GM12874 (cell line): ENCODE results near the gene APBA3.

Source experiments
- TF ChIP-seq, protein P1 (sequence below): IDR thresholded peaks from 2 replicates; pipeline ENCODE4 v1.5.1; 2011; ENCODE audit warnings: low read depth, mild to moderate bottlenecking, control low read depth, low read length, moderate library complexity; ENCODE audit not compliant: insufficient read depth

Gene APBA3

DNA sequence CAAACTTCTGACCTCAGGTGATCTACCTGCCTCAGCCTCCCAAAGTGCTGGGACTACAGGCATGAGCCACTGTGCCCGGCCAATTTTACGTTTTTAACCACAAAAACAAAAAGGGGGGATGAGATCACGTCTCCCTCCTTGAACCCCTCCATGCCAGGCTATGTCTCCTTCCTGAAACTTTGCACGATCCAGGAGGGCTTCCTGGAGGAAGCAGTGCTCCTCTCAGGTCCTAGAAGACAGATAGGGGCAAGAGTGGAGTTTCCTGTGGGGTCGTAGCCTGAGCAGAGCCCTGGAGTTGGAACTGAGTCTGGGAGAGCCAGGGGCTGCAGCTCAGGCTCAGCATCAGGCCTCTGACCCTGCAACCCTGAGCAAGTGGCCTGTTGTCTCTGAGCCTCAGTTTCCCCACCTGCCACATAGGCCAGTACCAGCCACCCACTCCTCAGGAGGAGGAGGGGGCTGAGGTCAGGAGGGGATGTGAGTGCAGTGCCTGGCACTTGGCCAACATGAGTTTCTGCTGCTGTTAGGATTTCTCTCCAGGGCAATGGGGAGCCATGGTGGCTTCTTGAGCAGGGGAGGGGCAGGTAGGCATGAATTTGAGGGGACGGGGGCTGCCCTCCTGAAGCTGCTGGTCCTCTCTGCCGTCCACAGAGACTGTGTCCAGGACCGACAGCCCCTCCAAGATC is 16.0 kb downstream of the APBA3 start:
- TF ChIP-seq, protein P1, sequence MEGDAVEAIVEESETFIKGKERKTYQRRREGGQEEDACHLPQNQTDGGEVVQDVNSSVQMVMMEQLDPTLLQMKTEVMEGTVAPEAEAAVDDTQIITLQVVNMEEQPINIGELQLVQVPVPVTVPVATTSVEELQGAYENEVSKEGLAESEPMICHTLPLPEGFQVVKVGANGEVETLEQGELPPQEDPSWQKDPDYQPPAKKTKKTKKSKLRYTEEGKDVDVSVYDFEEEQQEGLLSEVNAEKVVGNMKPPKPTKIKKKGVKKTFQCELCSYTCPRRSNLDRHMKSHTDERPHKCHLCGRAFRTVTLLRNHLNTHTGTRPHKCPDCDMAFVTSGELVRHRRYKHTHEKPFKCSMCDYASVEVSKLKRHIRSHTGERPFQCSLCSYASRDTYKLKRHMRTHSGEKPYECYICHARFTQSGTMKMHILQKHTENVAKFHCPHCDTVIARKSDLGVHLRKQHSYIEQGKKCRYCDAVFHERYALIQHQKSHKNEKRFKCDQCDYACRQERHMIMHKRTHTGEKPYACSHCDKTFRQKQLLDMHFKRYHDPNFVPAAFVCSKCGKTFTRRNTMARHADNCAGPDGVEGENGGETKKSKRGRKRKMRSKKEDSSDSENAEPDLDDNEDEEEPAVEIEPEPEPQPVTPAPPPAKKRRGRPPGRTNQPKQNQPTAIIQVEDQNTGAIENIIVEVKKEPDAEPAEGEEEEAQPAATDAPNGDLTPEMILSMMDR: no peak

DNA sequence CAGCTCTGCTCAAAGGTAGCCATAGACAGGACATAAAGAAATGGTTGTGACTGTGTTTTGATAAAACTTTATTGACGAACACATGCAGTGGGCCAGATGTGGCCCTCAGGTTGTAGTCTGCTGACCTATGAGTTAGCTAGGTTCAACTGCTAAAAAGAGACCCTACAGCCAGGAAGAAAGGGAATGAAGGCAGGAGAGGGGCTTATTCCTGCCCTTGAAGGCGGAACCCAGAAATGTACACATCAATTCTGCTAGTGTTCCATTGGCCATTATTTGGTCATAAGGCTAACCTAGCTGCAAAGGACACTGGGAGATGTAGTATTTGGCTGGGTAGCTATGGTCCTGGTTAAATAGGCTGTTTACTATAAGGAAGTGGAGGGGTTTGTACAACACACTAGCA is 18.0 kb downstream of the APBA3 start:
- TF ChIP-seq, protein P1: no peak

DNA sequence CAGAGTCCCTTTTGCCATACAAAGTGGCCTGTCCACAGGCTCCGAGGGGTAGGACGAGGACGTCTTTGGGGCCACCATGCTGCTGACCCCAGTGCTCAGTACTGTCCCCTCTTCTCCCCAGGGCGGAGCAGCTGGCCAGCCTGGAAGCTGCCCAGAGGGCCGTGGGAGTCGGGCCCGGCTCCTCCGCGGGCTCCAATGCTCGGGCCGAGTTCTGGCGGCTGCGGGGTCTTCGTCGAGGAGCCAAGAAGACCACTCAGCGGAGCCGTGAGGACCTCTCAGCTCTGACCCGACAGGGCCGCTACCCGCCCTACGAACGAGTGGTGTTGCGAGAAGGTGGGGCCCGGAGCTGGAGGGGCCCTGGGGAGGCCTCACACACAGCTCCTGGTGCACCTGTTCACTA is 21.1 kb downstream of the APBA3 start:
- TF ChIP-seq, protein P1: no peak

DNA sequence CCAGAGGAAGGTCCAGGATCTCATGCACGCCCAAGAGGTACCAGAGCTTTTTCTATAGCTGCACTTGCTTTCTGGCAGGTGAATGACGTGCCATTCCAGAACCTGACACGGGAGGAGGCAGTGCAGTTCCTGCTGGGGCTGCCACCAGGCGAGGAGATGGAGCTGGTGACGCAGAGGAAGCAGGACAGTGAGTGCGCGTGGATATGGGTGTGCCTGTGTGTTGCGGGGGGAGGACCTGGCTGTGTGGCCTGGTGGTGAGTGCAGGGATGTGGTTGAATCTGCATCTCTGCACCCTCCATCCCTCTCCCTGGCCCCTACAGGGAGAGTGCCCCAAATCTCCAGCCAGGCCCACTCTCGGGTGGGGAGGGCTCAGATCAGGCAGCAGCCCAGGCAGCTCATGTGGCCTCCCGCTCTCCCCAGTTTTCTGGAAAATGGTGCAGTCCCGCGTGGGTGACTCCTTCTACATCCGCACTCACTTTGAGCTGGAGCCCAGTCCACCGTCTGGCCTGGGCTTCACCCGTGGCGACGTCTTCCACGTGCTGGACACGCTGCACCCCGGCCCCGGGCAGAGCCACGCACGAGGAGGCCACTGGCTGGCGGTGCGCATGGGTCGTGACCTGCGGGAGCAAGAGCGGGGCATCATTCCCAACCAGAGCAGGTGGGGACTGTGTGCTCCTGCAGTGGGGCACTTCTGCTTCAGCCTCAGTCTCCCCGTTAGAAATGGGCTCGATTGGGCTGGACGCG is 22.8 kb downstream of the APBA3 start:
- TF ChIP-seq, protein P1: no peak

DNA sequence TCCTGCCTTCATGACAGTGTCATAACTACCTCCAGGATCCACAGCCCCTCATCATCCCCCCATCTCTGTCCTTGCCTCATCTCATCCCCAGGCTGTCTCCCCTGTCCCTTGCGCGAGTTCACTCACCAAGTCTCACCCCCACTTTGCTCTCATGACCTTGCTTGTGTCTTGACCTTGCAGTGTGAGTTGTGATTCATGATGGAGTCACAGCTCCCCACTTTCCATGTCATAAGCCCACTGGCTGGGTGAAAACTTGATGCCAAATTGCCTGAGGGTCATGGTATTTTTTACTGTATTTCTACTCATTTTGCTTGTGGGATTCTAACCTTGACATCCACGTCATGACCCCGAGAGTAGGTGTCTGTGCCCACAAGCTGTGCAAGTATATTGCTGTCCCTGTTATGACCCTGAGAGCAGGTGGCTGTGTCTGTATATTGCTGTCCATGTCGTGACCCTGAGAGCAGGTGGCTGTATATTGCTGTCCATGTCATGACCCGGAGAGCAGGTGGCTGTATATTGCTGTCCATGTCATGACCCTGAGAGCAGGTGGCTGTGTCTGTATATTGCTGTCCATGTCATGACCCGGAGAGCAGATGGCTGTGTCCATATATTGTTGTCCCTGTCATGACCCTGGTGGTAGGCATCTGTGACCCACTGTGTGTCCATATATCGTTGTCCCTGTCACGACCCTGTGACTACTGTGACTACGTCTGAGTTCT is 23.8 kb downstream of the APBA3 start:
- TF ChIP-seq, protein P1: no peak

DNA sequence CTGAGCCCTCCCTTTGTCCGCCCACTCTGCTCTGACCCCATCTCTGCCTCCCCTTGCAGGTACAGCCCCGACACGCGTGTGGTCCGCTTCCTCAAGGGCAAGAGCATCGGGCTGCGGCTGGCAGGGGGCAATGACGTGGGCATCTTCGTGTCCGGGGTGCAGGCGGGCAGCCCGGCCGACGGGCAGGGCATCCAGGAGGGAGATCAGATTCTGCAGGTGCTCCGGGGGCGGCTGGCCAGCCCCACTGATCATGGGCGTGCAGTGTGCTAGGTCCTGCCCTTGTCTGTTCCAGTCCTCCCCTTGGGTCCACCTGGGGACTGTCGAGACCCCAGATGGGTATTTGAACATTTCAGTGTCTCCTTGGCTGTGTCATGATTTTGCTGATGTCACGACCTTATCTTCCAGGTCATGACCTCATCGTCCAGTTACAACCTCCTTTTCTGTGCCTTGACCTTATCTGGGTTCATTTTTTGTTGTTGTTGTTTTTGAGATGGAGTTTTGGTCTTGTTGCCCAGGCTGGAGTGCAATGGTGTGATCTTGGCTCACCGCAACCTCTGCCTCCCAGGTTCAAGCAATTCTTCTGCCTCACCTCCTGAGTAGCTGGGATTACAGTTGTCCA is 25.3 kb downstream of the APBA3 start:
- TF ChIP-seq, protein P1: no peak

DNA sequence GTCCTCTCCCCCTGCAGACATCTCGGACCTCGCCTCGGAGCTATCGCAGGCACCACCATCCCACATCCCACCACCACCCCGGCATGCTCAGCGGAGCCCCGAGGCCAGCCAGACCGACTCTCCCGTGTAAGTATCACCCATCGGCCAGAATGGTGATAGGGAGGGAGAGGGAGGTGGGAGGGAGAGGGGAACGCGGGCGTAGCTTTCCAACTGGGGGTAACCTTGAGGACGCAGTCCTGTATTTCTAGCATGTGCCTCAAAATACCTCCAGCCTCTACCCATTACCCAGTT is 27.2 kb downstream of the APBA3 start:
- TF ChIP-seq, protein P1: no peak
